ENCODE data around the gene EOLA1.
"Not testable (repeated sequence)": the region's sequence is repeated elsewhere in the genome, so short reads cannot be mapped to it uniquely, and the experiment has no call there.

EOLA1 gene

GRCh38 chrX:149540621-149541520 lies at the start of gene EOLA1:
Gene EOLA1 (plus strand): TSS chrX:149541012. CDS start chrX:149545631, 4,619 bp downstream.
- peak; percentile 92 to 94 for DNase-seq

GRCh38 chrX:149491812-149492211 lies 49.0 kb upstream of the EOLA1 start:
- no peak for DNase-seq

GRCh38 chrX:149493567-149494562 lies 46.9 kb upstream of the EOLA1 start:
- peak in 1 of 2 experiments; percentile 1 for DNase-seq

- no peak for DNase-seq
Measured at GRCh38 chrX:149494844-149495565, 45.8 kb upstream of the EOLA1 start.

- DNase-seq = no peak
Measured at GRCh38 chrX:149495573-149496071, 45.2 kb upstream of the EOLA1 start.

GRCh38 chrX:149497054-149497453 lies 43.8 kb upstream of the EOLA1 start:
- DNase-seq = no peak

GRCh38 chrX:149497626-149498025 lies 43.2 kb upstream of the EOLA1 start:
- no peak for DNase-seq

GRCh38 chrX:149498767-149499166 lies 42.0 kb upstream of the EOLA1 start:
- no peak for DNase-seq

GRCh38 chrX:149499766-149500165 lies 41.0 kb upstream of the EOLA1 start:
- DNase-seq = no peak

GRCh38 chrX:149502923-149503322 lies 37.9 kb upstream of the EOLA1 start:
- not testable (repeated sequence) for DNase-seq

GRCh38 chrX:149503446-149503845 lies 37.4 kb upstream of the EOLA1 start:
- DNase-seq = not testable (repeated sequence)

- DNase-seq = peak; percentile 4 to 18
Measured at GRCh38 chrX:149504226-149504914, 36.4 kb upstream of the EOLA1 start.

- peak; percentile 73 to 93 for DNase-seq
Measured at GRCh38 chrX:149504915-149505651, 35.7 kb upstream of the EOLA1 start, which contains the start of gene IDS. Gene IDS (minus strand): TSS chrX:149505306. CDS start chrX:149505137, 169 bp downstream.

- DNase-seq = no peak
Measured at GRCh38 chrX:149505671-149506070, 35.1 kb upstream of the EOLA1 start.

- no peak for DNase-seq
Measured at GRCh38 chrX:149506349-149506748, 34.5 kb upstream of the EOLA1 start.

- no peak for DNase-seq
Measured at GRCh38 chrX:149508467-149508866, 32.3 kb upstream of the EOLA1 start.

GRCh38 chrX:149510386-149510785 lies 30.4 kb upstream of the EOLA1 start:
- no peak for DNase-seq

- no peak for DNase-seq
Measured at GRCh38 chrX:149511081-149511480, 29.7 kb upstream of the EOLA1 start.

GRCh38 chrX:149512225-149512885 lies 28.5 kb upstream of the EOLA1 start:
- DNase-seq = peak; percentile 3 to 68

GRCh38 chrX:149513825-149514428 lies 26.9 kb upstream of the EOLA1 start:
- DNase-seq = no peak
